ENCODE data around the gene HTT.

Gene HTT

DNA sequence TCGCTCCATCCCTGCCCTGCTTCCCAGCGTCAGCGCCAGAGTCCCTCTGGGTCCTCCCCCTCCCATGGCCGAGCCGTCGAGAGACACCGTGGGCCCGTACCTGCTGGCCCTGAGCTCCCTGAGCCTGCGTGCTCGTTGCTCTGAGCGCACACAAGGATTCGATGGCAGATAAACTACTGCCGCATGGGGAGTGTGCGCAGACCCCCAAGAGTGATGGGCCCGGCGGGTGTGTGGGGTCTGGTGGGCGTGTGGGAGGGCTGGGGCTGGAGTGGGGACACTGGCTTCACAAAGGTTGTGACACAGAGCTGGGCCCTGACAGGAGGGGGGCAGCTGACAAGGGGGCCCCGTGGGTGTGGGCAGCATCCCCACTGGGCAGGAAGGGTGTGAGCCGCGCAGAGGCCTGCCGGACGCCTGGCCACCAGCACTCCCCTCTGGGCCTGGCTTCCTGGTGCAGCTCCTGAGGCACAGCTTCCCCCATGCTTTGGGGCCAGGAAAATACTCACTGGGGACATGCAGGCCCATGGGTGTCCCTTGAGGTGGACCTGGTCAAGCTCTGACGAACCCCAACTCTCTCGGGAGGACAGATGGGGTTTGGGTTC is 213.6 kb downstream of the HTT start:
- peaks cover 42% of the 10 kb centered on the region for H3K27me3 Mint-ChIP-seq (ENCODE audit: low read depth)

DNA sequence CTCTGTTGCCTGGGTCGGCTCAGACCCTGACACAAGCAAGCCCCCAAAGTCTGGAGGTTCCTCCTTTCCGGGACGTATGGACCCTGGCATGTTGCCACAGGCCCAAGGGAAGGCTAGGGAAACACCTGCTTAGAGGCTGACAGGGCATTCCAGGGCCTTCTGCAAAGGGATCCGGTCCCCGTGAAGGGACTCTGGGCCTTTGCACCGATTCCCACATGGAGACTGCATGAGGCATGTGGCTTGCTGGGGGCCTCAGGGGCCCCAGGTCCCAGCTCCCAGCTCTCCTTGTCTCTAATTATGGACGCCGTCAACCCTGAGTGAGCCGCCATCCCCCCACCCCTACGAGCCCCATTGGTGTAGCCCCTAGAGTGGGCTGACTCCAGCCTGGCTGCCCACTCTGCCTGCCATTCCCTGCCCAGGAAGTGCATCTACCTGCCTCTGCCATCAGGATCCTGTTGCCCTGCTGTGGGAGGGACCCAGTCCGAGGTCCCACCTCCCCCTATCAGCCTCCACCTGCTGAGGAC is 214.2 kb downstream of the HTT start:
- Mint-ChIP-seq H3K9me3 (no peaks in the 10 kb centered on the region), H3K4me1 (ENCODE audit: low read depth) (peaks cover 9% of the 10 kb centered on the region), H3K4me3 (no peak overlapping the region), H3K36me3 (ENCODE audit: low read depth) (no peaks in the 10 kb centered on the region), H3K27ac (no peak overlapping the region), H3K27me3 (ENCODE audit: low read depth) (peaks cover 45% of the 10 kb centered on the region)

More for the DNA sequence above, 213.6 kb downstream of the HTT start:
- H3K4me1 Mint-ChIP-seq (ENCODE audit: low read depth), result peaks cover 6% of the 10 kb centered on the region
- no peak overlapping the region for H3K27ac Mint-ChIP-seq
- no peak overlapping the region for H3K4me3 Mint-ChIP-seq
- H3K36me3 Mint-ChIP-seq (ENCODE audit: low read depth), result no peaks in the 10 kb centered on the region
- H3K9me3 Mint-ChIP-seq, result no peaks in the 10 kb centered on the region

DNA sequence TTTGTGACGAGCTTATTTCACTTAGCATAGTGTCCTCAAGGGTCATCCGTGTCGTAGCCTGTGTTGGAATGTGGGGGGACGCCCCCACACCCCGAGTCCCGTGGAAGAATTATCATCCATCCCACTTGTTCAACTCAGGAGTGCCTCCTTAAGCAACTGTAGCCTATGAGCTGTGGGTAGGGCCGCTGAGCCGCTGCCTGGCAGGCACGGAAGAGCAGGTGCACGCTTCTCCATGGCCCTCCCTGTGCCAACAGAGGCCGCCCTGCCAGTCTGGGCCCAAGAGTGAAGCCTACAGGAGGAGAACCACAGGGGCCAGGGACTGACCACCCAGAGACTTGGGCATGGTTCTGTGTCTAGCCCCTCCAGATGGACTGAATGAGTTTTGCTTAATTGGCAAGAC is 216.0 kb downstream of the HTT start:
- H3K4me3 Mint-ChIP-seq, result no peak overlapping the region
- H3K9me3 Mint-ChIP-seq, result no peaks in the 10 kb centered on the region
- no peak overlapping the region for H3K27ac Mint-ChIP-seq
- H3K27me3 Mint-ChIP-seq (ENCODE audit: low read depth), result peaks cover 52% of the 10 kb centered on the region
- H3K36me3 Mint-ChIP-seq (ENCODE audit: low read depth), result no peaks in the 10 kb centered on the region
- H3K4me1 Mint-ChIP-seq (ENCODE audit: low read depth), result peaks cover 10% of the 10 kb centered on the region

DNA sequence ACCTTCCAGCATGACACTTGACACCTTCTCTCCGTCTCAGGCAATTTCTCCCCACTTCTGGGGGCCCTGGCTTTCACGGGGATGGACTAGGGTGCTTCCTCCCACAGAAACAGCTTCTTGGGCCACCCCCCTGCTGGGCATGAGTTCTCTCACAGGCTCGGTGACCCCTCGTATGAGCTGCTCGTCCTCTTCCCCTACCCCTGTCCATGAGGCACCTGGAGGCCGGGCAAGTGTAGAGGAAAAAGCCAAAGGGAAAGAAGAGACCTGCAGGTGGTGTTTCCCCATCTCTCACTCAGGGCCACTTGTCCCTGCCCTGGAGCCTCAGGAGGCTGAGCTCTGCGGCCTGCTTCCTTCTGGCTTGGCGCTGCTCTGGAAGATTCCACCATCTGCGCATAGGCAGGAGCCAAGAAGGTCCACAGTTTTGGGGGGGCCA is 216.4 kb downstream of the HTT start:
- H3K27me3 Mint-ChIP-seq (ENCODE audit: low read depth), result peaks cover 53% of the 10 kb centered on the region

DNA sequence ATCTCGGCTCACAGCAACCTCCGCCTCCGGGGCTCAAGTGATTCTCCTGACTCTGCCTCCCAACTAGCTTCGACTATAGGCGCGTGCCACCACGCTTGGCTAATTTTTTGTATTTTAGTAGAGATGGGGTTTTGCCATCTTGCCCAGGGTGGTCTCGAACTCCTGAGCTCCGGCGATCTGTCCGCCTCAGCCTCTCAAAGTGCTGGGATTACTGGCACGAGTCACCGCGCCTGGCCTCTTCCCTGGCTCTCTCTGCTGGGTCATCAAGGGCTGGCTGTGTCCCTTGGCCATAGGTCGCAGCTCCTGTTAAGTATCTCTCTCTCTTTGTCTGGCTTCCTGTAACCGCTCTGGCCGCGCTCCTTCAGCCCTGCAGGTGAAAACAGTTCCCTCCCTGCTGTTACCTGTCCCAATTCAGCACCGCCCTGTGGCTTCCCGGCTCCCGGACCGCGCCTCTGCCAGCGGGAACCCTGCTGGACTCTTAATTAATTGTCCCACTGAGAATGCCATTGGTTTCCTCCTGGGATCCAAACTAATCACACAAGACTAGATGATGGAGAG is 217.0 kb downstream of the HTT start:
- peak overlapping the region; percentile 94 for H3K4me3 Mint-ChIP-seq
- H3K27ac Mint-ChIP-seq, result peak overlapping the region; percentile 64
- no peaks in the 10 kb centered on the region for H3K9me3 Mint-ChIP-seq
- H3K4me1 Mint-ChIP-seq (ENCODE audit: low read depth), result peaks cover 10% of the 10 kb centered on the region
- H3K36me3 Mint-ChIP-seq (ENCODE audit: low read depth), result no peaks in the 10 kb centered on the region
- peaks cover 59% of the 10 kb centered on the region for H3K27me3 Mint-ChIP-seq (ENCODE audit: low read depth)

More for the DNA sequence above, 216.4 kb downstream of the HTT start:
- peaks cover 10% of the 10 kb centered on the region for H3K4me1 Mint-ChIP-seq (ENCODE audit: low read depth)
- no peaks in the 10 kb centered on the region for H3K36me3 Mint-ChIP-seq (ENCODE audit: low read depth)
- no peak overlapping the region for H3K4me3 Mint-ChIP-seq
- no peak overlapping the region for H3K27ac Mint-ChIP-seq
- no peaks in the 10 kb centered on the region for H3K9me3 Mint-ChIP-seq

DNA sequence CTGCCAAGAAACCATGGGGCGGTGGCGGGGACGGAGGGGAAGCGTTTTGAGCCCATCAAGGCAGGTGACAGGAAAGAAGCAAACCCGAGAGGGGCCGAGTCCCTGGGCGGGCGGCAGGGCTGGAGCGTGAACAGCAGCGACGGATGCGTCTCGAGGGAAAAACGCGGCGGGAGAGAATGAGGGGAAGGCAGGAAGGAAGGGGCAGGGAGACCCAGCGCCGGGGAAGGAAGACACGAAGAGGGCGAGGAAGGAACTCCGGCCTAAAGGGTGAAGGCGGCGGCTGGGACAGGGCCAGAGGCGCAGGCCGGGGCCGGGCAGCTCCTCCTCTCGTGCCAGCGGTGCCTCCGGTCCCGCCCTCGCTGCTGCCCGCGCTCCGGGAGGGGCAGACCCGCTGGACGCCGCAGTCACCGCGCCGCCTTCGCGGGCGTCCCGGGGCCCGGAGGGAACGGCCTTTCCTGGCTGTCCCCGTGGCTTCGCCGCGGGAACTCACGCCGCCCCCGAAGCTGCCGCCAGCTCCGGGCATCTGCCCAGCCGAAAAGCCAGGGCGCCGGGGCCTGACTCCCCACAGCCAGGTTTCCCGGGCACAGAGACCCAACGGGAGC is 217.6 kb downstream of the HTT start:
- Mint-ChIP-seq H3K4me1 (ENCODE audit: low read depth) (peaks cover 10% of the 10 kb centered on the region), H3K9me3 (no peaks in the 10 kb centered on the region), H3K27ac (peak overlapping the region; percentile 64), H3K27me3 (ENCODE audit: low read depth) (peaks cover 57% of the 10 kb centered on the region), H3K4me3 (peak overlapping the region; percentile 94), H3K36me3 (ENCODE audit: low read depth) (no peaks in the 10 kb centered on the region)

DNA sequence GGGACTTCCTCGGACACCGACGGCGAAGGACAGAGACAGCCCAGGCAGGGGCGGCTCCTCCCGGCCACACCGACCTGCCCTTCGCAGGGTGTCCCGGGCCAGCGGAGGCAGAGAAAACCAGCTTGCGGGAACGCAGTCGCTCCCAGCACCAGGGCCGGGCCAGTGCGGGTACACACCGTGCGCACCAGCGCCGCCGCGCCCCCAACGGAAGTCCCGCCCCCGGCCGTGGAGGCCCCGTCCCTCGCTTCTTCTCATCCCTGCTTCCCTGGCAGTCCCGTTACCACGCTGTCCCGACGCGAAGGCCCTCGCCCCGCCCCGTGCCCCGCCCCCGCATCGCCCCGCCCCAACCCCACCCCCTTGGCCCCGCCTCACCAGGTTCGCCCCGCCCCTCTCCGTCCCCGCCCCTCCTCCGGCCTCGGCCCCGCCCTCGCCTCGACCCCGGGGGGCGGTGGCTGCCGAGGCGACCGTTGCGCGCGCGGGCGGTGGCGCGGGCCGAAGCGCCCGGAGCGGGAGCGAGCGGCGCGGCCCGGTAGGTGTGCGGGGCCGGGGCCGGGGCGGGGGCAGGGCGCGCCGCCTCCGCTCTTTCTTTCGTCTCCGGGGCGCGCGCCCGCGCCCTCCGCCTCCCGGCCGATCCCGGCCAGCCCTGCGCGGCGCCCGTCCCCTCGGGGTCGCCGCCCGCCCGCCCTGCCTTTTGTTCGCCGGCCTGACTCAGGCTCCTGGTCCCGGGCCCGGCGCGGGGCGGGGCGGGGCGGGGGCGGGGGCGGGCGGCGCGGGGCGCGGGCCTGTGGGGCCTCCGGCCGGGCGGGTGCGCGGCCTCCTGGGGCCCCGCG is 218.3 kb downstream of the HTT start, which contains the start of gene RGS12:
TSS of gene RGS12 (plus strand) at position 451 of the 830 bp plus-strand sequence. CDS start 23,150 bp downstream, outside the sequence.
- no peaks in the 10 kb centered on the region for H3K9me3 Mint-ChIP-seq
- H3K27ac Mint-ChIP-seq, result peak within 1 kb of the TSS; percentile 64
- H3K36me3 Mint-ChIP-seq (ENCODE audit: low read depth), result no peaks in the 10 kb centered on the region
- H3K4me1 Mint-ChIP-seq (ENCODE audit: low read depth), result peaks cover 10% of the 10 kb centered on the region
- H3K27me3 Mint-ChIP-seq (ENCODE audit: low read depth), result peaks cover 64% of the 10 kb centered on the region
- peak within 1 kb of the TSS; percentile 94 for H3K4me3 Mint-ChIP-seq
